DMS114 treated with DMSO at 0.1 percent for 48 hours (cell line): ENCODE data around the gene ADORA2B.

ENCODE experiments used
- DNase-seq: peaks from one replicate; lab custom pipeline; 2025; ENCODE audit not compliant: unreplicated experiment; lab: John Stamatoyannopoulos, UW

Gene ADORA2B

GRCh38 chr17:15952916-15953790 lies 8.2 kb downstream of the ADORA2B start:
- no peak for DNase-seq

DNA sequence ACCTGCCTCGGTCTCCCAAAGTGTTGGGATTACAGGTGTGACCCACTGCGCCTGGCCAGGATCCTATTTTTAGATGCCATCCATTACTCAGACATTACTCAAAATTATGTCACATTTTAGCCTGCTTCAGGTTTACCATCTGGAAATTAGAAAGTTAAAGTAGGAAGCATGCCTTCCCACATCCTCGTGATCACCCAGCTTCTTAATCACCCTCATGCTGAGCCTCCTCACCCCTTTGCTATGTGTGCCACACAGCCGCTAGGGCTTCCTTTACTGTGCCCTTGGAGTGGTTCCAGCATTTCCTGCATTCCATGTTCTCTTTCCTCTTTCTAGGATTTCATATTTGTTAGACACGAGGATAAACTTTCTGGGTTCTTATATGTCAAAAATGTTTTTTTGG lies 9.3 kb downstream of the ADORA2B start:
- DNase-seq: no peak

- no peak for DNase-seq
Observed at GRCh38 chr17:15955793-15956541, 11.0 kb downstream of the ADORA2B start.

GRCh38 chr17:15957206-15957605 lies 12.3 kb downstream of the ADORA2B start:
- no peak for DNase-seq

DNA sequence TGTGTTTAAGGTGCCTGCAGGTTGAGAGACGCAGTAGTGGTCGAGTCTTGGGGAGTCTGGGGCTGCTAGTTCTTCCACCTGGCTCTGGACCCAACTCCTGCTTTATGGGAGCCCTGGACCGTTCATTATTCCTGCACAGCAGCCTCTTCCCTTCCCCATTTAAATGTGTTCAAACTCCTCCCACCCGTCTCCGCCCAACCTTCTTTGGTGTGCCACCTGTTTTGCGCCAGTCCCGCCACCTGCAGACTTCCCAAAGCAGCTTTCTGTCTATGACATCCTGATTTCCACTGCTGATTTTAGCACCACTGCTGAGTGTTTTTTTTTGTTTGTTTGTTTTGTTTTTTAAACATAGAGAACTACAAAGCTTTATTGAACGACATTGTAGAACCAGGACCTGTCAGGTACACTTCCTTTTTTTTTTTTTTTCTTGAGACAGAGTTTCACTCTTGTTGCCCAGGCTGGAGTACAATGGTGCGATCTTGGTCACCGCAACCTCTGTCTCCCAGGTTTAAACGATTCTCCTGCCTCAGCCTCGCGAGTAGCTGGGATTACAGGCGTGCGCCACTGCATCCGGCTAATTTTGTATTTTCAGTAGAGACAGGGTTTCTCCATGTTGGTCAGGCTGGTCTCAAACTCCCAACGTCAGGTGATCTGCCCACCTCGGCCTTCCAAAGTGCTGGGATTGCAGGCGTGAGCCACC lies 12.8 kb downstream of the ADORA2B start:
- DNase-seq: no peak

- DNase-seq: no peak
Observed at GRCh38 chr17:15958484-15958854, 13.5 kb downstream of the ADORA2B start.

DNA sequence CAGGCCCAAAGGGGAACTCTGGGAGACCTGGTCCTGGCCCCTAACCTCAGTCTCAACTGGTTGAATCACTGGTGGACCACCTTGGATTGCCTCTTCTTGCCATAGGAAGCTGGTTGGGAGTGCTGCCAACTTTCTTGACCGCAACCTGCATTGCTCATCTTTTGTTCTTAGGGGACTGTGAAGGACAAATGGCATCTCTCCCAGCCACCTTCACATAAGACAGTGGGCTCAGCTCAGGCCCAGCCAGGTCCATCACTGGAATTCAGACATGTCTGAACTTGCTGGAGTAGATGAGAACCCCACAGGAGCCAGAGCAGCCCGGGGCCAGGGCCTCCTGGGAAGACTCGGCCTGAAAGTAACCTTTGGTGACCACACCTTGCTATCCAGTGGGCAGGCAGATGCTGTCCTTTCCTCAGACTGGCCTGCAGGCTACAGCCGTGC lies 18.8 kb downstream of the ADORA2B start:
- DNase-seq: no peak

DNA sequence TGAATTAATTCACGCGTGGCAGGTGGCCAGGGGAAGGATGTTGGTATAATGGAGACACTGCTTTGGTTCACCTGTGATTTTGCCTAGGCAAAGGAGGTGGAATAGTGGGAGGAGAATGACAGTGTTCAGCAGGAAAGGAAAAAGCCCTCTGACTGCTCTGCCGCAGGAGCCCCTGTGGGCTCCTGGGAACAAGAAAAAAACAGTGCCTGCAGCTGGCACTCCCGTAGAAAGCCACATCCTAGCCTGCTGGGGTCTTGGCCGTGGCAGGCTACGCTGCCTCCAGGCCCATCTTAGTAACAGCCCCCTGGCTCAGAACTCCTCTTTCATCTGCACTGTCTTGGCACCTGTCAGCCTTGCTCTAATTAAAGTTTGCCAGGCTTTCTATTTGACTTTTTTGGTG lies 20.6 kb downstream of the ADORA2B start:
- no peak for DNase-seq

- DNase-seq: no peak
Observed at GRCh38 chr17:15966183-15966878, 21.4 kb downstream of the ADORA2B start.

- DNase-seq: no peak
Observed at GRCh38 chr17:15966879-15967248, 21.9 kb downstream of the ADORA2B start.

GRCh38 chr17:15967706-15968399 lies 22.9 kb downstream of the ADORA2B start:
- DNase-seq: no peak

DNA sequence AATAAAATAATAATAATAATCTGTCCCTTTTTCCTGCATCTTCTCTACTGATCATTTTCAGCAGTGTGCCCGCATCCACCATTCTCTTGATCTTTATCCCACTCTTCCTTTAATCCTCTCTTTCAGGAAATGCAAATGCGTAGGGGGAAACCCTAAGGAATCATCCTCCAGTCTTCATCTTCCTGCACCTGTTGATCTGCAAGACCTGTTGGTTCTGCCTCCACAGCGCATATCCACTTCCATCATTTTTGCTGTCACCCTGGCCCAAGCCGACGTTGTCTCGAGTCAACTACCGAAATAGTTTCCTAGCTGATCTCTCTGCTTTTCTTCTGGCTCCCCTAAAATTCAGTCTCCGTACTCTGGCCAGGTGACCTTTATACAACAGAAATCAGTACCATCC lies 24.5 kb downstream of the ADORA2B start:
- DNase-seq: no peak

DNA sequence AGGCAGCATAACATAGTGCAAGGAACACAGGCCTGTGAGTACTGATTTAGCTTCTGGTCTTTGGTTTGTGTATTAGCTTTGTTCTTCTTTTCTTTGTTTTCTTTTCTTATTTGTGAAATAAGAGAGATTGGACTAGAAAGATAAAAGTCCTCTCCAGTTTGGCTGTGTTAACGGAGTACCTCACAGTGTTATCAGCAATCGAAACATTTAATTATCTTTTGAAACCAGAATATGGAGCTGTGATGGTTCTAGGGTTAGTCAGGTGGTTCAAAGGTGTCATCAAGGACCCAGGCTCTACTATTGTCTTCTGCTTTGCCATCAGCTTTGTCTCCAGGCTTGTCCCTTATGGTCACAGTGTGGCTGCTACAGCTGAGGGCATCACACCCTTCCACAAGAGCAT lies 25.6 kb downstream of the ADORA2B start:
- no peak for DNase-seq

GRCh38 chr17:15971098-15971678 lies 26.3 kb downstream of the ADORA2B start:
- DNase-seq: no peak

DNA sequence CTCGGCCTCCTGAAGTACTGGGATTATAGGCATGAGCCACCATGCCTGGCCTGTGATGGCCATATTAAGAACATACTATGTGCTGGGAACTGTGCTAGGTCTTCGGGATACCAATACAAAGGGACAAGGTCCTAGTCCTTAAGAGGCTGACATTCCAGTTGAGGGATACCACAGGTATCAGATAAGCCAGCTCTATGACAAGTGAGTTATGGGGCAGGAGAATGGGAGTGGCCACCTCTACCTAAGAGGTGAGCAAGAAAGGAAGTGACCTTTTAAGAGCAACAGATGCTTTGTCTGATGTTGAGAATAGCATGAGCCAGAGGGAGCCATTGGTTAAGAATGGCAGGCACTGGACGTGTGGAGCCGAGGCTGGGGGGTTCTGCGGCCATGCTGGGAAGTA lies 27.0 kb downstream of the ADORA2B start:
- no peak for DNase-seq

- DNase-seq: no peak
Observed at GRCh38 chr17:15972497-15972951, 27.6 kb downstream of the ADORA2B start.

DNA sequence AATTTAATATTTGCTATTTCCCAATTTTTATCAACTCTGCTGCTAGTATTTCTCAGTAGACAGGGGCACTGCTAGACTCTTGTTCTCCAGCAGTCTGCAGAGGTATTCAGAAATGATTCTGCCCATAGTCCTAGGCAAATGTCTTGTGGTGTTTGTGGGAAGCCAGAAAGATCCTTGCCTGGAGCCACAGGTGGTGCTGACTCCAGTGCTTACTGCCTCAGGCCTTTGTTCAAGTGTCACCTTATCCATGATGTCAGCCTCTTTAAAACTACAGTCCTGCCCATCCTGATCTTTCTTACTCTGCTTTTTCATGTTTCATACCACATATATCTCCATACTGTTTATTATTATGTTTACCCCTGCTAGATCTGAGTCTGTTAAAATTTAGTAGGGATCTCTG lies 28.1 kb downstream of the ADORA2B start:
- DNase-seq: no peak

DNA sequence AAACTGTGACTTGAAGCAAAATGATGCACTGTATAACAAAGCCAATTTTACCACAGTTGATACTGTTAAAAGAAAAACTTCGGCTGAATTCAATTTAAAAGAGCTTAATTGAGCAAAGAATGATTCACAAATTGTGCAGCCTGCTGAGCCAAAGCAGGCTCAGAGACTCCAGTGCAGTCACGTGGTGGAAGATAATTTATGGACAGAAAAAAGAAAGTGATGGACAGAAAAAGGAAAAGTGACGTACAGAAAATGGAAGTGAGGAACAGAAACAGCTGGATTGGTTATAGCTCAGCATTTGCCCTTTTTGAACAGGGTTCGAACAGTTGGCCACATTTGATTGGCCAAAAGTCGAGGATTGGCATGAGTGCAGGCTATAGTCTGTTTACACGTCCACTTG lies 28.9 kb downstream of the ADORA2B start:
- DNase-seq: no peak

- no peak for DNase-seq
Observed at GRCh38 chr17:15977894-15978293, 33.0 kb downstream of the ADORA2B start.

DNA sequence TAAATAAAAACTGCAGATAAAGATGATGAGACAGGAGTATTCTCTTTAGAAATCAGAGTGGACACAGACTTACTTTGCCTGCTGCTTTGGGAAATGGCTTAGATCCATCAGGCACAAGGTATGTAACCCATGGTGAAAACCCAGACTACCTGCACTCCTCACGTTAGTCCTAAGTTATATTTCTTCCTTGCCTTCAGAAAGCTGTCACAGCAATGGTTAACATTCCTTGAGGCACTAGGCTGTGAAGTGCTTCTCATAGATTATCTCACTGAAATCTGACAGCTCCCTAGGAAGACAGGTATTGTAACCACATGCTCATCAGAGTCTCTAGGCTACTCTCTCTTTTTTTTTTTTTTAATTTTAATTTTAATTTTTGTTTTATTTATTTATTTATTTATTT lies 33.7 kb downstream of the ADORA2B start:
- DNase-seq: no peak
